Neural cell (in vitro differentiated cells): ENCODE data around the gene IGF2BP3. TPM values are rescaled to one million over a fixed set of nuclear protein-coding genes. Genes with fewer than 3 reads are reported as not detected.
"Not testable (repeated sequence)": the region's sequence is repeated elsewhere in the genome, so short reads cannot be mapped to it uniquely, and the experiment has no call there.

ENCODE experiments used
- H2AFZ ChIP-seq: fragments of 200-600, 300-800 bp; sonication (generic), shearing (Covaris generic); 2 replicates; pipeline ENCODE4 v1.6.0; 2014; ENCODE audit warnings: low read depth, mild to moderate bottlenecking, antibody characterized with exemption, low read length, moderate library complexity
- H3F3A ChIP-seq: fragments of 200-600 bp; shearing (Covaris generic); 2 replicates; pipeline ENCODE4 v1.6.1; 2016; ENCODE audit warnings: mild to moderate bottlenecking, moderate library complexity, mixed read lengths, antibody characterized with exemption, low read length; ENCODE audit not compliant: insufficient read depth, poor library complexity, severe bottlenecking
- H3K27ac ChIP-seq: fragments of 200-600, 300-800 bp; sonication (generic), shearing (Covaris generic); 2 replicates; pipeline ENCODE4 v1.5.1; 2014; ENCODE audit warnings: mild to moderate bottlenecking, low read length, moderate library complexity
- H3K27me3 ChIP-seq: fragments of 300-800, 200-600 bp; sonication (generic), shearing (Covaris generic); 2 replicates; pipeline ENCODE4 v1.6.0; 2014; ENCODE audit warnings: mild to moderate bottlenecking, low read depth, low read length, moderate library complexity; ENCODE audit not compliant: insufficient read depth
- H3K36me3 ChIP-seq: fragments of 300-800, 200-600 bp; sonication (generic), shearing (Covaris generic); 2 replicates; pipeline ENCODE4 v1.5.1; 2014; ENCODE audit warnings: mild to moderate bottlenecking, antibody characterized with exemption, low read length, moderate library complexity; ENCODE audit not compliant: insufficient read depth
- H3K4me2 ChIP-seq: fragments of 300-800, 200-600 bp; sonication (generic), shearing (Covaris generic); 2 replicates; pipeline ENCODE4 v1.6.0; 2014; ENCODE audit warnings: mild to moderate bottlenecking, low read length
- H3K4me3 ChIP-seq: fragments of 300-800, 200-600 bp; sonication (generic), shearing (Covaris generic); 2 replicates; pipeline ENCODE4 v1.5.1; 2014; ENCODE audit warnings: mild to moderate bottlenecking, low read length, moderate library complexity
- H3K79me2 ChIP-seq: fragments of 200-600 bp; shearing (Covaris generic); replicated peaks from 2 replicates; pipeline ENCODE4 v1.6.0; 2014; ENCODE audit warnings: mild to moderate bottlenecking, low read length, moderate library complexity; ENCODE audit not compliant: insufficient read depth
- H3K9ac ChIP-seq: fragments of 300-800, 200-600 bp; sonication (generic), shearing (Covaris generic); 2 replicates; pipeline ENCODE4 v1.6.1; 2016; ENCODE audit warnings: mild to moderate bottlenecking, low read length, mixed read lengths
- H3K9me2 ChIP-seq: fragments of 200-600 bp; shearing (Covaris generic); 2 replicates; pipeline ENCODE4 v1.6.1; 2016; ENCODE audit warnings: mild to moderate bottlenecking, low read length, mixed read lengths; ENCODE audit not compliant: insufficient read depth
- H3K9me3 ChIP-seq: fragments of 200-600, 300-800 bp; sonication (generic), shearing (Covaris generic); 2 replicates; pipeline ENCODE4 v1.6.1; 2016; ENCODE audit warnings: mild to moderate bottlenecking, mixed run types, low read length, moderate library complexity, mixed read lengths
- H4K20me1 ChIP-seq: fragments of 200-600 bp; shearing (Covaris generic); 2 replicates; pipeline ENCODE4 v1.6.1; 2016; ENCODE audit warnings: mild to moderate bottlenecking, mixed run types; ENCODE audit not compliant: insufficient read depth
- EP300 ChIP-seq: fragments of 450-650 bp; conservative IDR thresholded peaks from 2 replicates; pipeline ENCODE4 v1.6.1; 2014; ENCODE audit warnings: antibody characterized with exemption, mild to moderate bottlenecking, moderate library complexity; ENCODE audit not compliant: poor library complexity, severe bottlenecking
- EZH2 ChIP-seq: fragments of 200-600, 300-800 bp; shearing (Covaris generic), sonication (generic); IDR thresholded peaks from 2 replicates; pipeline ENCODE4 v1.6.1; 2014; ENCODE audit warnings: antibody characterized with exemption, low read length, borderline replicate concordance, mild to moderate bottlenecking; ENCODE audit not compliant: insufficient read depth, poor library complexity, severe bottlenecking
- MXI1 ChIP-seq: fragments of 450-650 bp; conservative IDR thresholded peaks from 2 replicates; pipeline ENCODE4 v1.6.1; 2014; ENCODE audit warnings: antibody characterized with exemption, mild to moderate bottlenecking; ENCODE audit not compliant: poor library complexity, severe bottlenecking
- REST ChIP-seq: IDR thresholded peaks from 2 replicates; pipeline ENCODE4 v1.6.1; 2012; ENCODE audit warnings: borderline replicate concordance
- TAF1 ChIP-seq: IDR thresholded peaks from 2 replicates; pipeline ENCODE4 v1.6.1; 2012; ENCODE audit warnings: low read depth
- polyA plus RNA-seq: library from polyadenylated mRNA; depleted of rRNA; stranded (reverse); fragments of >200 nt; gene quantifications from 2 replicates; pipeline ENCODE4 v1.2.3, GENCODE V29; 2014

IGF2BP3 gene
- polyA plus RNA-seq, 1 donor from 2014 or later: 29.6 TPM

GRCh38 chr7:23312141-23312540 lies 158.2 kb downstream of the IGF2BP3 start:
- not testable (repeated sequence) for H3K27me3 ChIP-seq, H3K36me3 ChIP-seq, H3K4me3 ChIP-seq, H3K79me2 ChIP-seq, H3K4me2 ChIP-seq, H3K27ac ChIP-seq, H3K9me2 ChIP-seq, H3K9ac ChIP-seq, H4K20me1 ChIP-seq, H3K9me3 ChIP-seq, H2AFZ ChIP-seq, H3F3A ChIP-seq

GRCh38 chr7:23308754-23309153 lies 161.5 kb downstream of the IGF2BP3 start:
- peaks cover 3% of the 10 kb centered on the region for H3K36me3 ChIP-seq
- no peaks in the 10 kb centered on the region for H3K9me2 ChIP-seq
- H3F3A ChIP-seq: no peaks in the 10 kb centered on the region
- H2AFZ ChIP-seq: no peak overlapping the region
- no peak overlapping the region for H3K4me2 ChIP-seq
- no peak for TF ChIP-seq EP300
- peaks cover 13% of the 10 kb centered on the region for H3K79me2 ChIP-seq
- no peak overlapping the region for H3K4me3 ChIP-seq
- H3K9ac ChIP-seq: no peak overlapping the region
- H3K27ac ChIP-seq: no peak overlapping the region
- H4K20me1 ChIP-seq: no peaks in the 10 kb centered on the region
- no peaks in the 10 kb centered on the region for H3K9me3 ChIP-seq
- H3K27me3 ChIP-seq: no peaks in the 10 kb centered on the region

- Histone ChIP-seq H3K36me3 (peaks cover 3% of the 10 kb centered on the region), H3K4me3 (no peak overlapping the region), H3F3A (no peaks in the 10 kb centered on the region), H3K79me2 (peaks cover 20% of the 10 kb centered on the region), H2AFZ (no peak overlapping the region), H3K4me2 (no peak overlapping the region), H3K27ac (no peak overlapping the region), H4K20me1 (no peaks in the 10 kb centered on the region), H3K9me3 (no peaks in the 10 kb centered on the region), H3K27me3 (no peaks in the 10 kb centered on the region), H3K9ac (no peak overlapping the region), H3K9me2 (no peaks in the 10 kb centered on the region)
- TF ChIP-seq MXI1 (no peak), REST (no peak), TAF1 (no peak), EZH2 (no peak), EP300 (no peak)
Observed at GRCh38 chr7:23306936-23307521, 163.3 kb downstream of the IGF2BP3 start.
